ENCODE results near the gene TMPRSS4. TPM values are rescaled to one million over a fixed set of nuclear protein-coding genes. Genes with fewer than 3 reads are reported as not detected.

The TMPRSS4 gene
- total RNA-seq, 1 experiment from 2014 or later, result 1.4 TPM

DNA sequence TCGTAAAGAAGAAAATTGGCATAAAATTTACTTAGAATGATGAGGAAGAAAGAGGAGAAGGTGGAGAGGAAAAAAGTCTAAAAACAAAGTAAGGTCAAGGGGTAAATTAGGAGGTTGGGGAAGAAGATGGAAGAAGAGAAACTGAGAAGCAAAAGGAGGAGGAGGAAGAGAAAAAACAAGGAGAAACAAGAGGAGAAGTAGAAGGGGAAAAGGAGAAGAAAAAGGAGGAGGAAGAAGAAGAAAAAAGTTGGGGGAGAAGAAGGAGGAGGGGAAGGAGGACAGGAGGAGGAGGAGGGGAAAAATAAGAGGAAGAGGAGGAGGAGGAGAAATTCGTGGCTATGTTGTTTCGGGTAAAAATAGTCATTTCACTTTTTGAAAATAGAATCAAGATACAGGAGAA lies 48.3 kb upstream of the TMPRSS4 start (continued):
- TF ChIP-seq NFYB (CRISPR knock-in tag; conservative IDR thresholded peaks at IDR 0.05; ENCODE audit: low read depth) (no peak), HMGA2 (CRISPR knock-in tag; IDR thresholded peaks at IDR 0.05) (no peak), JAZF1 (CRISPR knock-in tag; IDR thresholded peaks at IDR 0.05) (no peak), FOXP1 (CRISPR knock-in tag; IDR thresholded peaks at IDR 0.05; ENCODE audit: borderline replicate concordance) (no peak), ETV6 (CRISPR knock-in tag; IDR thresholded peaks at IDR 0.05) (no peak), MYBL2 (CRISPR knock-in tag; IDR thresholded peaks at IDR 0.05) (no peak), ZNF671 (CRISPR knock-in tag; IDR thresholded peaks at IDR 0.05) (no peak), NR1H2 (CRISPR knock-in tag; IDR thresholded peaks at IDR 0.05) (no peak)
- TF ChIP-seq, protein P1, sequence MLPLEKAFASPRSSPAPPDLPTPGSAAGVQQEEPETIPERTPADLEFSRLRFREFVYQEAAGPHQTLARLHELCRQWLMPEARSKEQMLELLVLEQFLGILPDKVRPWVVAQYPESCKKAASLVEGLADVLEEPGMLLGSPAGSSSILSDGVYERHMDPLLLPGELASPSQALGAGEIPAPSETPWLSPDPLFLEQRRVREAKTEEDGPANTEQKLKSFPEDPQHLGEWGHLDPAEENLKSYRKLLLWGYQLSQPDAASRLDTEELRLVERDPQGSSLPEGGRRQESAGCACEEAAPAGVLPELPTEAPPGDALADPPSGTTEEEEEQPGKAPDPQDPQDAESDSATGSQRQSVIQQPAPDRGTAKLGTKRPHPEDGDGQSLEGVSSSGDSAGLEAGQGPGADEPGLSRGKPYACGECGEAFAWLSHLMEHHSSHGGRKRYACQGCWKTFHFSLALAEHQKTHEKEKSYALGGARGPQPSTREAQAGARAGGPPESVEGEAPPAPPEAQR (CRISPR knock-in tag; IDR thresholded peaks at IDR 0.05), result no peak

DNA sequence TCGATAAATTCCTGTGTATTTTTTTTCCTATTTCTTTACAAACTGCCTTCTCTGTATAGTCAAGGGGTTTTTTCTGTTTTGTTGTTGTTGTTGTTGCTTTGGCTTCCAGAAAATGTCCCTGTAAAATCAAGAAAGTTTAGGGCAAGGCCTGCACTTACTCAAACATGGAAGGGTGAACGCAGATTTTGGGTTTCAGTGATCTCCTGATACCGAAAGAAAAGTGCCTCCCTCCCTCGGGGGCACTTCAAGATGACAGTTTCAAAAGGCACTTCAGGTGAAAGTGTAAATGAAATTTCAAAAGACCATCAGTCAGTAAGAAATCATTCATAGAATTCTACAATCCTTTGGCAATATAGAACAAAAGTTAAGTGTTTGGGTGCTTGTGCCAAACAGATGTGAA lies 43.4 kb upstream of the TMPRSS4 start:
- CTCF ChIA-PET, result interaction anchor here (1.2 kb wide), 1 partner anchor 87 kb away, joined by 3 read pairs; no protein-coding TSS in a partner anchor
- no peak overlapping the region for H3K27ac Mint-ChIP-seq
- no peak overlapping the region for H3K4me3 Mint-ChIP-seq
- POLR2A ChIA-PET, result no interaction called here
- peaks cover 7% of the 10 kb centered on the region for H3K27me3 Mint-ChIP-seq (ENCODE audit: low read depth)
- H3K4me1 Mint-ChIP-seq, result no peaks in the 10 kb centered on the region
- H3K9me3 Mint-ChIP-seq, result peaks cover 4% of the 10 kb centered on the region
- DNase-seq (ENCODE audit: low spot score) (no peak), ATAC-seq (no peak)
- no peaks in the 10 kb centered on the region for H3K36me3 Mint-ChIP-seq
- TF ChIP-seq CBFB (CRISPR knock-in tag; IDR thresholded peaks at IDR 0.05; ENCODE audit: low read depth) (no peak), GTF2I (CRISPR knock-in tag; conservative IDR thresholded peaks at IDR 0.05) (no peak), ZNF232 (CRISPR knock-in tag; IDR thresholded peaks at IDR 0.05) (no peak), NFYB (CRISPR knock-in tag; conservative IDR thresholded peaks at IDR 0.05; ENCODE audit: low read depth) (no peak), FOXP1 (CRISPR knock-in tag; IDR thresholded peaks at IDR 0.05; ENCODE audit: borderline replicate concordance) (no peak), CREB1 (CRISPR knock-in tag; IDR thresholded peaks at IDR 0.05) (no peak), GABPB1 (CRISPR knock-in tag; IDR thresholded peaks at IDR 0.05) (no peak), NR1H2 (CRISPR knock-in tag; IDR thresholded peaks at IDR 0.05) (no peak), MXD4 (CRISPR knock-in tag; IDR thresholded peaks at IDR 0.05; ENCODE audit: borderline replicate concordance) (no peak), RELA (CRISPR knock-in tag; IDR thresholded peaks at IDR 0.05; ENCODE audit: borderline replicate concordance) (no peak)
- TF ChIP-seq, protein P2, sequence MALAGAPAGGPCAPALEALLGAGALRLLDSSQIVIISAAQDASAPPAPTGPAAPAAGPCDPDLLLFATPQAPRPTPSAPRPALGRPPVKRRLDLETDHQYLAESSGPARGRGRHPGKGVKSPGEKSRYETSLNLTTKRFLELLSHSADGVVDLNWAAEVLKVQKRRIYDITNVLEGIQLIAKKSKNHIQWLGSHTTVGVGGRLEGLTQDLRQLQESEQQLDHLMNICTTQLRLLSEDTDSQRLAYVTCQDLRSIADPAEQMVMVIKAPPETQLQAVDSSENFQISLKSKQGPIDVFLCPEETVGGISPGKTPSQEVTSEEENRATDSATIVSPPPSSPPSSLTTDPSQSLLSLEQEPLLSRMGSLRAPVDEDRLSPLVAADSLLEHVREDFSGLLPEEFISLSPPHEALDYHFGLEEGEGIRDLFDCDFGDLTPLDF (CRISPR knock-in tag; IDR thresholded peaks at IDR 0.05), result no peak
- TF ChIP-seq, protein P1 (CRISPR knock-in tag; IDR thresholded peaks at IDR 0.05), result no peak
- TF ChIP-seq, protein P3, sequence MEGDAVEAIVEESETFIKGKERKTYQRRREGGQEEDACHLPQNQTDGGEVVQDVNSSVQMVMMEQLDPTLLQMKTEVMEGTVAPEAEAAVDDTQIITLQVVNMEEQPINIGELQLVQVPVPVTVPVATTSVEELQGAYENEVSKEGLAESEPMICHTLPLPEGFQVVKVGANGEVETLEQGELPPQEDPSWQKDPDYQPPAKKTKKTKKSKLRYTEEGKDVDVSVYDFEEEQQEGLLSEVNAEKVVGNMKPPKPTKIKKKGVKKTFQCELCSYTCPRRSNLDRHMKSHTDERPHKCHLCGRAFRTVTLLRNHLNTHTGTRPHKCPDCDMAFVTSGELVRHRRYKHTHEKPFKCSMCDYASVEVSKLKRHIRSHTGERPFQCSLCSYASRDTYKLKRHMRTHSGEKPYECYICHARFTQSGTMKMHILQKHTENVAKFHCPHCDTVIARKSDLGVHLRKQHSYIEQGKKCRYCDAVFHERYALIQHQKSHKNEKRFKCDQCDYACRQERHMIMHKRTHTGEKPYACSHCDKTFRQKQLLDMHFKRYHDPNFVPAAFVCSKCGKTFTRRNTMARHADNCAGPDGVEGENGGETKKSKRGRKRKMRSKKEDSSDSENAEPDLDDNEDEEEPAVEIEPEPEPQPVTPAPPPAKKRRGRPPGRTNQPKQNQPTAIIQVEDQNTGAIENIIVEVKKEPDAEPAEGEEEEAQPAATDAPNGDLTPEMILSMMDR (IDR thresholded peaks at IDR 0.05), result no peak
- TF ChIP-seq, protein P4, sequence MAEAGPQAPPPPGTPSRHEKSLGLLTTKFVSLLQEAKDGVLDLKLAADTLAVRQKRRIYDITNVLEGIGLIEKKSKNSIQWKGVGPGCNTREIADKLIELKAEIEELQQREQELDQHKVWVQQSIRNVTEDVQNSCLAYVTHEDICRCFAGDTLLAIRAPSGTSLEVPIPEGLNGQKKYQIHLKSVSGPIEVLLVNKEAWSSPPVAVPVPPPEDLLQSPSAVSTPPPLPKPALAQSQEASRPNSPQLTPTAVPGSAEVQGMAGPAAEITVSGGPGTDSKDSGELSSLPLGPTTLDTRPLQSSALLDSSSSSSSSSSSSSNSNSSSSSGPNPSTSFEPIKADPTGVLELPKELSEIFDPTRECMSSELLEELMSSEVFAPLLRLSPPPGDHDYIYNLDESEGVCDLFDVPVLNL (CRISPR knock-in tag; IDR thresholded peaks at IDR 0.05; ENCODE audit: borderline replicate concordance, low read depth), result no peak
- TF ChIP-seq, protein P5, sequence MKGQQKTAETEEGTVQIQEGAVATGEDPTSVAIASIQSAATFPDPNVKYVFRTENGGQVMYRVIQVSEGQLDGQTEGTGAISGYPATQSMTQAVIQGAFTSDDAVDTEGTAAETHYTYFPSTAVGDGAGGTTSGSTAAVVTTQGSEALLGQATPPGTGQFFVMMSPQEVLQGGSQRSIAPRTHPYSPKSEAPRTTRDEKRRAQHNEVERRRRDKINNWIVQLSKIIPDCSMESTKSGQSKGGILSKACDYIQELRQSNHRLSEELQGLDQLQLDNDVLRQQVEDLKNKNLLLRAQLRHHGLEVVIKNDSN (CRISPR knock-in tag; IDR thresholded peaks at IDR 0.05), result no peak
- TF ChIP-seq, protein P6, sequence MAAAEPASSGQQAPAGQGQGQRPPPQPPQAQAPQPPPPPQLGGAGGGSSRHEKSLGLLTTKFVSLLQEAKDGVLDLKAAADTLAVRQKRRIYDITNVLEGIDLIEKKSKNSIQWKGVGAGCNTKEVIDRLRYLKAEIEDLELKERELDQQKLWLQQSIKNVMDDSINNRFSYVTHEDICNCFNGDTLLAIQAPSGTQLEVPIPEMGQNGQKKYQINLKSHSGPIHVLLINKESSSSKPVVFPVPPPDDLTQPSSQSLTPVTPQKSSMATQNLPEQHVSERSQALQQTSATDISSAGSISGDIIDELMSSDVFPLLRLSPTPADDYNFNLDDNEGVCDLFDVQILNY (CRISPR knock-in tag; IDR thresholded peaks at IDR 0.05), result no peak
- TF ChIP-seq, protein P7, sequence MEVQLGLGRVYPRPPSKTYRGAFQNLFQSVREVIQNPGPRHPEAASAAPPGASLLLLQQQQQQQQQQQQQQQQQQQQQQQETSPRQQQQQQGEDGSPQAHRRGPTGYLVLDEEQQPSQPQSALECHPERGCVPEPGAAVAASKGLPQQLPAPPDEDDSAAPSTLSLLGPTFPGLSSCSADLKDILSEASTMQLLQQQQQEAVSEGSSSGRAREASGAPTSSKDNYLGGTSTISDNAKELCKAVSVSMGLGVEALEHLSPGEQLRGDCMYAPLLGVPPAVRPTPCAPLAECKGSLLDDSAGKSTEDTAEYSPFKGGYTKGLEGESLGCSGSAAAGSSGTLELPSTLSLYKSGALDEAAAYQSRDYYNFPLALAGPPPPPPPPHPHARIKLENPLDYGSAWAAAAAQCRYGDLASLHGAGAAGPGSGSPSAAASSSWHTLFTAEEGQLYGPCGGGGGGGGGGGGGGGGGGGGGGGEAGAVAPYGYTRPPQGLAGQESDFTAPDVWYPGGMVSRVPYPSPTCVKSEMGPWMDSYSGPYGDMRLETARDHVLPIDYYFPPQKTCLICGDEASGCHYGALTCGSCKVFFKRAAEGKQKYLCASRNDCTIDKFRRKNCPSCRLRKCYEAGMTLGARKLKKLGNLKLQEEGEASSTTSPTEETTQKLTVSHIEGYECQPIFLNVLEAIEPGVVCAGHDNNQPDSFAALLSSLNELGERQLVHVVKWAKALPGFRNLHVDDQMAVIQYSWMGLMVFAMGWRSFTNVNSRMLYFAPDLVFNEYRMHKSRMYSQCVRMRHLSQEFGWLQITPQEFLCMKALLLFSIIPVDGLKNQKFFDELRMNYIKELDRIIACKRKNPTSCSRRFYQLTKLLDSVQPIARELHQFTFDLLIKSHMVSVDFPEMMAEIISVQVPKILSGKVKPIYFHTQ (CRISPR knock-in tag; IDR thresholded peaks at IDR 0.05), result no peak
- TF ChIP-seq, protein P8, sequence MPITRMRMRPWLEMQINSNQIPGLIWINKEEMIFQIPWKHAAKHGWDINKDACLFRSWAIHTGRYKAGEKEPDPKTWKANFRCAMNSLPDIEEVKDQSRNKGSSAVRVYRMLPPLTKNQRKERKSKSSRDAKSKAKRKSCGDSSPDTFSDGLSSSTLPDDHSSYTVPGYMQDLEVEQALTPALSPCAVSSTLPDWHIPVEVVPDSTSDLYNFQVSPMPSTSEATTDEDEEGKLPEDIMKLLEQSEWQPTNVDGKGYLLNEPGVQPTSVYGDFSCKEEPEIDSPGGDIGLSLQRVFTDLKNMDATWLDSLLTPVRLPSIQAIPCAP (CRISPR knock-in tag; IDR thresholded peaks at IDR 0.05), result no peak

All from WTC11 (cell line).